Left hindlimb (tissue), 1 donor: ENCODE measurements around the gene SHISA6.

ENCODE experiments used
- DNase-seq: peaks from one replicate; pipeline ENCODE4 v3.0.0-alpha.2; 2018

Gene SHISA6

GRCh38 chr17:11363565-11364117, 122.6 kb downstream of the SHISA6 start:
- DNase-seq = no peak

- DNase-seq = no peak
These were observed 125.3 kb downstream of the SHISA6 start for GRCh38 chr17:11366272-11366850.

- no peak for DNase-seq
These were observed 128.6 kb downstream of the SHISA6 start for GRCh38 chr17:11369575-11369974.

- no peak for DNase-seq
These were observed 131.7 kb downstream of the SHISA6 start for GRCh38 chr17:11372692-11373091.

GRCh38 chr17:11378506-11378905, 137.5 kb downstream of the SHISA6 start:
- DNase-seq = no peak

- DNase-seq = no peak
These were observed 139.7 kb downstream of the SHISA6 start for GRCh38 chr17:11380761-11381160.

- DNase-seq = no peak
These were observed 142.1 kb downstream of the SHISA6 start for GRCh38 chr17:11383157-11383556.

- no peak for DNase-seq
These were observed 143.1 kb downstream of the SHISA6 start for GRCh38 chr17:11384131-11384530.

- DNase-seq = no peak
These were observed 146.6 kb downstream of the SHISA6 start for GRCh38 chr17:11387610-11388009.

- no peak for DNase-seq
These were observed 147.0 kb downstream of the SHISA6 start for GRCh38 chr17:11388054-11388453.

- DNase-seq = no peak
These were observed 148.6 kb downstream of the SHISA6 start for GRCh38 chr17:11389583-11389982.

- DNase-seq = no peak
These were observed 150.1 kb downstream of the SHISA6 start for GRCh38 chr17:11391134-11391533.

GRCh38 chr17:11404431-11405276, 163.6 kb downstream of the SHISA6 start:
- no peak for DNase-seq

- no peak for DNase-seq
These were observed 165.7 kb downstream of the SHISA6 start for GRCh38 chr17:11406716-11407115.

GRCh38 chr17:11412654-11413053, 171.6 kb downstream of the SHISA6 start:
- no peak for DNase-seq

GRCh38 chr17:11418342-11418741, 177.3 kb downstream of the SHISA6 start:
- DNase-seq = no peak

GRCh38 chr17:11430751-11431150, 189.7 kb downstream of the SHISA6 start:
- no peak for DNase-seq

GRCh38 chr17:11438673-11439072, 197.7 kb downstream of the SHISA6 start:
- DNase-seq = no peak

- DNase-seq = no peak
These were observed 200.0 kb downstream of the SHISA6 start for GRCh38 chr17:11441004-11441403.

- DNase-seq = no peak
These were observed 205.3 kb downstream of the SHISA6 start for GRCh38 chr17:11446316-11446715.

GRCh38 chr17:11454096-11454495, 213.1 kb downstream of the SHISA6 start:
- no peak for DNase-seq

GRCh38 chr17:11458279-11458678, 217.3 kb downstream of the SHISA6 start:
- no peak for DNase-seq

- DNase-seq = no peak
These were observed 218.9 kb downstream of the SHISA6 start for GRCh38 chr17:11459861-11460331.

GRCh38 chr17:11461993-11462548, 221.1 kb downstream of the SHISA6 start:
- DNase-seq = no peak
